Transverse colon (tissue), 4 donors: ENCODE results near the gene KRTAP1-3. TPM values are rescaled to one million over a fixed set of nuclear protein-coding genes. Genes with fewer than 3 reads are reported as not detected.

ENCODE experiments used
- DNase-seq: peaks from one replicate; pipeline ENCODE4 v3.0.0-alpha.2; 2019
- H3K27ac ChIP-seq, 4 donors: fragments of 200-600 bp; sonication (generic); 2 replicates each; pipeline ENCODE4 v1.5.1; 2016 to 2018; ENCODE audit warnings: inconsistent platforms in 4 of 4
- H3K27me3 ChIP-seq: fragments of 200-600 bp; sonication (generic); 2 replicates; pipeline ENCODE4 v1.5.1; 2017; ENCODE audit warnings: inconsistent platforms
- H3K36me3 ChIP-seq, 4 donors: fragments of 200-600 bp; sonication (generic); 2 replicates each; pipeline ENCODE4 v1.5.1; 2017 to 2019; ENCODE audit warnings: inconsistent platforms in 4 of 4
- H3K4me1 ChIP-seq, 4 donors: fragments of 200-600 bp; sonication (generic); 2 replicates each; pipeline ENCODE4 v1.5.1; 2017 to 2020; ENCODE audit warnings: inconsistent platforms in 4 of 4
- H3K4me3 ChIP-seq, 4 donors: fragments of 200-600 bp; sonication (generic); 1 replicate in 1 of 4; 2 replicates in 3 of 4; pipeline versions ENCODE4 v1.5.1 to v1.6.1; 2017 to 2019; ENCODE audit warnings: inconsistent platforms in 4 of 4
- H3K9me3 ChIP-seq, 2 donors: fragments of 200-600 bp; sonication (generic); 2 replicates each; pipeline ENCODE4 v1.5.1; 2017 to 2019; ENCODE audit warnings: inconsistent platforms in 2 of 2
- CTCF ChIP-seq, 5 experiments: fragments of 200-600 bp in 3 of 5; fragments of 450-650 bp in 2 of 5; sonication (generic) in 3 of 5; IDR thresholded peaks; 1 replicate in 2 of 5; 2 replicates in 3 of 5; pipeline ENCODE4 v1.5.1; 2016 to 2017; ENCODE audit warnings: antibody characterized with exemption in 5 of 5, inconsistent platforms in 3 of 5, mild to moderate bottlenecking in 2 of 5, moderate library complexity in 1 of 5
- EP300 ChIP-seq: sonication (generic); formaldehyde crosslinking; IDR thresholded peaks from one replicate; pipeline ENCODE4 v1.6.1; 2017; ENCODE audit warnings: antibody characterized with exemption, low read depth
- POLR2A ChIP-seq: fragments of 450-650 bp; IDR thresholded peaks from one replicate; pipeline ENCODE4 v1.6.1; 2016; ENCODE audit warnings: antibody characterized with exemption, mild to moderate bottlenecking, moderate library complexity
- POLR2AphosphoS5 ChIP-seq, 3 donors: sonication (generic); formaldehyde crosslinking; IDR thresholded peaks; one replicate each; pipeline ENCODE4 v1.6.1; 2016; ENCODE audit warnings: antibody characterized with exemption in 3 of 3
- WGBS, 2 donors: methylation state at CpG; one replicate each; pipeline ENCODE4 v1.1.5; 2018; ENCODE audit warnings: low coverage in 1 of 2; 5-methylcytosine and 5-hydroxymethylcytosine counted together
- in situ Hi-C, 4 donors: fragments of 200-750 bp; cut with MboI; loops; one replicate each; pipeline versions ENCODE4 v1.15.0 to v1.15.1; 2017; ENCODE audit warnings: low sequenced_read_pairs in 3 of 4, low pct_ligation_motif_present in 1 of 4, low pct_unique_long_range_greater_than_20kb in 1 of 4
- intact Hi-C: fragments of 100-400 bp; cut with DNase I; formaldehyde crosslinking; loops from one replicate; pipeline ENCODE4 v1.15.1; 2023; ENCODE audit warnings: low total_unique reads
- total RNA-seq, 4 donors: library from RNA; depleted of rRNA; stranded (reverse); fragments of >200 nt; gene quantifications; one replicate each; pipeline ENCODE4 v1.1.0, GENCODE V29; 2016

KRTAP1-3 gene
- total RNA-seq, 4 donors from 2014 or later = not detected

- no peak for TF ChIP-seq EP300
- TF ChIP-seq POLR2A = no peak
- TF ChIP-seq CTCF (IDR thresholded peaks at IDR 0.05) = no peak
- no peak for TF ChIP-seq POLR2AphosphoS5 (IDR thresholded peaks at IDR 0.05)
- WGBS, 2 donors = 41 to 85% methylated on average over 2 to 13 of the region's 13 CpGs
- Histone ChIP-seq H3K9me3 (no peaks in the 10 kb centered on the region), H3K36me3 (no peaks in the 10 kb centered on the region), H3K4me3 (no peak overlapping the region), H3K27me3 (no peaks in the 10 kb centered on the region), H3K27ac (no peak overlapping the region), H3K4me1 (no peaks in the 10 kb centered on the region)
- DNase-seq = no peak
- in situ Hi-C loops = no loop called here
- intact Hi-C loops = no loop called here
Measured at GRCh38 chr17:41016578-41017215, 18.0 kb downstream of the KRTAP1-3 start.

GRCh38 chr17:41015454-41015853, 19.2 kb downstream of the KRTAP1-3 start:
- WGBS, 2 donors = 70 to 77% methylated on average over 4 to 7 of the region's 7 CpGs
- TF ChIP-seq POLR2A = no peak
- no peak for TF ChIP-seq POLR2AphosphoS5 (IDR thresholded peaks at IDR 0.05)
- no peak for TF ChIP-seq EP300
- no peak for TF ChIP-seq CTCF (IDR thresholded peaks at IDR 0.05)
- Histone ChIP-seq H3K4me1 (no peaks in the 10 kb centered on the region), H3K4me3 (no peak overlapping the region), H3K36me3 (no peaks in the 10 kb centered on the region), H3K27ac (no peak overlapping the region), H3K27me3 (no peaks in the 10 kb centered on the region), H3K9me3 (no peaks in the 10 kb centered on the region)
- in situ Hi-C loops = no loop called here
- DNase-seq = no peak
- intact Hi-C loops = no loop called here

- Histone ChIP-seq H3K4me1 (no peaks in the 10 kb centered on the region), H3K36me3 (no peaks in the 10 kb centered on the region), H3K4me3 (no peak overlapping the region), H3K27ac (no peak overlapping the region), H3K9me3 (no peaks in the 10 kb centered on the region), H3K27me3 (no peaks in the 10 kb centered on the region)
- 13 to 20% methylated on average over 1 of the region's 1 CpG for WGBS, 2 donors
- intact Hi-C loops = no loop called here
- in situ Hi-C loops = no loop called here
- no peak for DNase-seq
- TF ChIP-seq EP300 (no peak), POLR2AphosphoS5 (IDR thresholded peaks at IDR 0.05) (no peak), POLR2A (no peak), CTCF (IDR thresholded peaks at IDR 0.05) (no peak)
Measured at GRCh38 chr17:41013606-41014005, 21.1 kb downstream of the KRTAP1-3 start.

GRCh38 chr17:41013181-41013580, 21.5 kb downstream of the KRTAP1-3 start:
- no peak overlapping the region for H3K4me3 ChIP-seq
- no peaks in the 10 kb centered on the region for H3K36me3 ChIP-seq
- intact Hi-C loops = no loop called here
- no peak for TF ChIP-seq CTCF (IDR thresholded peaks at IDR 0.05)
- no peak for TF ChIP-seq EP300
- no peak for TF ChIP-seq POLR2AphosphoS5 (IDR thresholded peaks at IDR 0.05)
- TF ChIP-seq POLR2A = no peak
- no peak overlapping the region for H3K27ac ChIP-seq
- no peaks in the 10 kb centered on the region for H3K9me3 ChIP-seq
- in situ Hi-C loops = no loop called here
- no peak for DNase-seq
- no peaks in the 10 kb centered on the region for H3K27me3 ChIP-seq
- 76% methylated on average over 3 of the region's 3 CpGs; no CpG with 5 or more reads in 1 of the 2 donors for WGBS, 2 donors
- no peaks in the 10 kb centered on the region for H3K4me1 ChIP-seq
